RPMI7951 (cell line): ENCODE results near the gene NFIC. TPM values are rescaled to one million over a fixed set of nuclear protein-coding genes. Genes with fewer than 3 reads are reported as not detected.
"Not testable (repeated sequence)": the region's sequence is repeated elsewhere in the genome, so short reads cannot be mapped to it uniquely, and the experiment has no call there.

Experiments
- DNase-seq: peaks from one replicate; pipeline ENCODE4 v3.0.0-alpha.2; 2012; ENCODE audit warnings: low read depth
- total RNA-seq: library from RNA; depleted of rRNA; stranded (reverse); fragments of >200 nt; shearing (Covaris generic); gene quantifications from 2 replicates; pipeline ENCODE4 v1.2.3, GENCODE V29; 2014

Gene NFIC
- total RNA-seq, 1 experiment from 2014 or later = 20.9 TPM

GRCh38 chr19:3372413-3372812 is 6.0 kb downstream of the NFIC start:
- no peak for DNase-seq

GRCh38 chr19:3373971-3374368 is 7.6 kb downstream of the NFIC start:
- DNase-seq = no peak

DNA sequence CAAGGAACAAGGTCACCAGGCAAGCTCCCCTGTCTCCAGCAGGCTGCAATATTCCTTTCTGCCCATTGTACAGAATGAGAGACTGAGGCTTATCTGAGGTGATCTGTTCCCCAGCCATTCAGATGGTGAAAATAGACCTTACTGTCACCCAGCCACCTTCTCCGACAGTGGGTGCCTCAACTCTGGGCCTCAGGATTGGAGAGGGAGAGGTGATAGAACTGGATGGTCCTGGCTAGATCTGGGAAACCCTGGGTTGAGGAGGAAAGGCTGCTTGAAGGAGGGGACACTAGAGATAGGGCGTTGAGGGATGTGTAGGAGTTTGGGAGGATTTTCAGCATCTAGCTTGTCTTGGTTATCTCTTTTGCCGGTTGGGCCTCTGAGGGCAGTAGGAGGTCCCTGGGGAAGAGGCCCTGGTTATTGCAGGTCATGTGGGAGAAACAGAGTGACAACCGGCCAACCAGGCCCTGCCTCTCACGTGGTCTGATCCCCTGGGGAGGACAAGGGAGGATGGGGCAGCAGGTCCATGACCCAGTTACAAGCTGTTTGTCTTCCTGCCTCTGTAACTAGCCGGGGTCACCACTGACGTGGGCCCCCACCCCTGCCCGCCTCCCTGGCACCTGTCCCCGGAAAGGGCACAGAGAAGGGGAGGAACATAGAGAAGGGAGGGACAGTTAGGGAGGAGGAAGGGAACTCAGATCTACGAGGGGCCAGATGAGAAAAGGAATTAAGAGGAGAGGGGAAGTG is 8.2 kb downstream of the NFIC start:
- peak; percentile 39 for DNase-seq

DNA sequence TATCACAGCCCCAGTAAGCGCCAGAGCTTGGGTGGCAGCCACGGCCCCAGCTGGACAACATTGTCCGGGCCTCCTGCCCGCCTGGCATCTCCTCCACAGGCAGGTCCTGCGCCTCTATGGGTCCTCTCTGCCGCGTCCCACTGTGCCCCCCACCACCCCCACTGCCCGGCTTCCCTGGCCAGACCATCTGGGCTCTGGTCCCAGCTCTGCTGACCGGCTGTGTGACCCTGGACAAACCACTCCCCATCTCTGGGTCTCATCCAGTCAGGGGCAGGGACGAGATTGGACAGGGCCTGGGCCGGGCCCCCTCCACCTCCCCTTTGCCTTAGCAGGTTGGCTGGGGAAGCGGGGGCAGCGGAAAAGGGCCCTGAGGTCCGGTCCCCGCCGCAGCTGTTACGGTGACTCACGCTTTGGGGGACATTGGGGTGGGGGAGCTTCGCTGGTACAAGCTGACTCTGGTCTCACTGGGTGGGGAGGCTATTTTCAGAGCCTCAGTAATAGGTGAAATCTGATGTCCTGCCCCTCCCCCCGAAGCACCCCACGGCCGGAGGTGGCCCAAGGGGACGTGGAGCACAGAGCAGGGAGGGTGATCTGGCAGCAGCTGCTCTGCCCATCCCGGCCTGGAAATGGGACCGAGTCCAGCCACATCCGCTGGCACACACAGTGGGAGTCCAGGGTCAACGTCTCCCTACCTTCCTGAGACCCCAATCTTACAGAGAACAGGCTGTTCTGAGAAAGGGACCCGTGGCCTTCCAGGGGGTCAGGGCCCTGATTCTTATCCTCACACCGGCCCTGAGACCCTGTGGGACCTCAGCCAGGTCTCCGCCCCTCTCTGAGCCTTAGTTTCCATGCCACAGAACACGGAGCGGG is 9.1 kb downstream of the NFIC start:
- DNase-seq = peak; percentile 98

DNA sequence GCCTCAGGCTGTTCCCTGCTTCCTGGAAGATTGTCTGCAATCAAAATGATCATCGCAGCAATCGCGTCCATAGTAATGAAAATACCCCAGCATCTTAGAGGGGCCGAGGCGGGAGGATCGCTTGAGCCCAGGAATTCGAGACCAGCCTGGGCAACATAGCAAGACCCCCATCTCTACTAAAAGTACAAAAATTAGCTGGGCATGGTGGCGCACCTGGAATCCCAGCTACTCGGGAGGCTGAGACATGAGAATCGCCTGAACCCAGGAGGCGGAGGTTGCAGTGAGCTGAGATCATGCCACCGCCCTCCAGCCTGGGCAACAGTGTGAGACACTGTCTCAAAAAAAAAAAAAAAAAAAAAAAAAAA is 9.7 kb downstream of the NFIC start:
- not testable (repeated sequence) for DNase-seq

DNA sequence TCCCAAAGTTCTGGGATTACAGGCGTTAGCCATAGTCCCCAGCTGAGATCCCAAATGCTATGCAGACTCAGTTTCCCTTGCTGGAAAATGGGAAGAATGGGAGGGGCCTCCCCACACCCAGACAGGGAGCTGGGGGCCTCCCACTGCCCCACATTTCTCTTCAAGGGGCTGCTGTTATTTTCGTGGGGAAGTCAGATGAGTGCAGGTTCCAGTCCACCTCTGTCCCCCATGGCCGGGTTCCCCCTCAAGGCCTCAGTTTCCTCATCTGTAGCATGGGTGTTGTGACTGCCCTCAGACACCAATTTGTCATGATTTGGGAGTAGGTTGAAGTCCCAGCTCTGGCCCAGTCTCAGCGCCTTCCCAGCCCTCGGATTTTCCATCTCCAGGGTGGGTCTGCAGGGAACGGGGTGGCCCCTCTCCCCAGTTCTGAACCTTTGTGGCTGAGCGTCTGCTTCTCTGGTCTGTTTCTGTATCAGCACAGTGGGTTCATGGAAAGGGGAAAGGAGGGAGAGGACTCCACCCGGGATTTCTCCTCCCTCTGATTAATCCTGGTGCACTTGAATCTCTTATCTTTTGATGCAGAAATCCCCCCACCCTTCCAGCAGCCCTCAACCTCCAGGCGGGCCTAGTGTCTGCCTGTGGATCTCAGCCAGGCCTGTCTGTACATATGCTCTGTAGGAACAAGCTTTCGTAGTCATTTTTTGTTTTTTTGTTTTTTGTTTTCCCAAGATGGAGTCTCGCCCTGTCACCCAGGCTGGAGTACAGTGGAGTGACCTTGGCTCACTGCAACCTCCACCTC is 12.2 kb downstream of the NFIC start:
- no peak for DNase-seq

GRCh38 chr19:3380829-3381228 is 14.4 kb downstream of the NFIC start:
- no peak for DNase-seq

- no peak for DNase-seq
These were observed 15.5 kb downstream of the NFIC start for GRCh38 chr19:3381701-3382372.

GRCh38 chr19:3382460-3383100 is 16.2 kb downstream of the NFIC start:
- no peak for DNase-seq

GRCh38 chr19:3383121-3383722 is 16.8 kb downstream of the NFIC start:
- DNase-seq = no peak

GRCh38 chr19:3386447-3387234 is 20.3 kb downstream of the NFIC start:
- no peak for DNase-seq

DNA sequence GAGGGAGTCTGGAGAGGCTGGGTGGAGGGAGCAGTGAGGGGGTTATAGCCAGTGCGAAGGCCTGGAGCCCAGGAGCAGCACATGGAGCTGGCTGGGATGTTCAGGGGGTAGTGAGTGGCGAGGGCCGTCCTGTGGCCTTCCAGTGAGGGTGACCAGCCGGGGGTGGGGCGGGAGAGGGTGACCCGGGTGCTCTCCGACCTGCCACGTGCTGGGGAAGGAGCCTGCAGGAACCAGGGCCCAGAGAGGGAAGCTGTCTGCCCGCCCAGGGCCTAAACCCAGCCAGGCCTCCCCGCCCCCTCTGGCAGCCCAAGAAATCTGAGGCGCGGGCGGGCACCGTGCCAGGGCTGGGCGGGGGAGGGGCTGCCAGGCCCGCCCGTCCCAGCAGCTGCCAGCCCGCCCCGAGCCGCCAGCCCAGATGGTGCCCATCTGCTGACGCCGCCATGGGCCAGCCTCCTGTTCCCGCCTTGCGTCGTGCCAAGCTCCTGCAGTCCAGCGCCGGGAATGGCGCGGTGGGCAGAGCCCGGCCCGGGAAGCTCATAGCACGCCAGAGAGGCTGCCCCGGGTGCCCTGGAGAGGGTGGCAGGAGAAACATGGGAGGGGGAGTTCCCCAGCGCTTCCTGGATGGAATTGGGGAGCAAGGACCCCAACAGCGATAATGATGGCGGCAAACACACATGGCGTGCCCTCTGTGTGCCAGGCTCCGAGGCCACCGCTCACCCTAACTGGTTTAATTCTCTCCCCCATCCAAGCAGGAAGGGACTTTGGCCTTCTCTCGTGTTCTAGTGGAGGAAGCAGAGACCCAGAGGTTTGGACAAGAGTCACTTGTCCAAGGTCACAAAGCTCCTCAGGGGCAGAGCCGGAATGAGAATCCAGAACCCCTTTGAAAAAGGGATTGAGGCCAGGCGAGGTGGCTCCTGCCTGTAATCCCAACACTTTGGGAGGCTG is 21.5 kb downstream of the NFIC start:
- no peak for DNase-seq

- no peak for DNase-seq
These were observed 23.0 kb downstream of the NFIC start for GRCh38 chr19:3389446-3389778.

- DNase-seq = no peak
These were observed 23.5 kb downstream of the NFIC start for GRCh38 chr19:3389876-3390371.

DNA sequence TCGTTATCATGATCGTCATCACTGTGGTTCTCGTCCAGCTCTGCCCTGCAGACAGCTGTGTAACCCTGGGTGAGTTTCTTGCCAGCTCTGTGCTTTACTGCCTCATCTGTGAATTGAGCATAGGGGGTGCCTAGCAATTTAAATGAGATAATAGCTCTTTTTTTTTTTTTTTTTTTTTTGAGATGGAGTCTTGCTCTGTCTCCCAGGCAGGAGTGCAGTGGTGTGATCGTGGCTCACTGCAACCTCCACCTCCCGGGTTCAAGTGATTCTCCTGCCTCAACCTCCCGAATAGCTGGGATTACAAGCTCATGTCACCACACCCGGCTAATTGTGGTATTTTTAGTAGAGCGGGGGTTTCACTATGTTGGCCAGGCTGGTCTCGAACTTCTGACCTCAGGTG is 25.5 kb downstream of the NFIC start:
- not testable (repeated sequence) for DNase-seq

- DNase-seq = no peak
These were observed 26.1 kb downstream of the NFIC start for GRCh38 chr19:3392480-3392879.

DNA sequence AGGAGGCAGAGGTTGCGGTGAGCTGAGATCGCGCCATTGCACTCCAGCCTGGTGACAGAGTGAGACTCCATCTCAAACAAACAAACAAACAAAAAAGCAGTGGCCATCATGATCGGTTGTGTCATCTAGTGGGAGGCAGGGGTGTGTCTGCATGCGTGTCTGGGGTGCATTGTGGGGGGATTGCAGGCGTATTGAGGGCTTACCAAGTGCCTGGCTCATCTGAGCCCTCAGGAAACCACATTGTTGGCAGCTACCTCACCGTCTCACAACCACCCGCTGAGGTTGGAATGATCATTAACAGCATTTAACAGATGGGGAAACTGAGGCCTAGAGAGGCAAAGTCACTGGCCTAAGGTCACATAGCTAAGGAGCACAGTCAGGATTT is 30.5 kb downstream of the NFIC start:
- DNase-seq = no peak

DNA sequence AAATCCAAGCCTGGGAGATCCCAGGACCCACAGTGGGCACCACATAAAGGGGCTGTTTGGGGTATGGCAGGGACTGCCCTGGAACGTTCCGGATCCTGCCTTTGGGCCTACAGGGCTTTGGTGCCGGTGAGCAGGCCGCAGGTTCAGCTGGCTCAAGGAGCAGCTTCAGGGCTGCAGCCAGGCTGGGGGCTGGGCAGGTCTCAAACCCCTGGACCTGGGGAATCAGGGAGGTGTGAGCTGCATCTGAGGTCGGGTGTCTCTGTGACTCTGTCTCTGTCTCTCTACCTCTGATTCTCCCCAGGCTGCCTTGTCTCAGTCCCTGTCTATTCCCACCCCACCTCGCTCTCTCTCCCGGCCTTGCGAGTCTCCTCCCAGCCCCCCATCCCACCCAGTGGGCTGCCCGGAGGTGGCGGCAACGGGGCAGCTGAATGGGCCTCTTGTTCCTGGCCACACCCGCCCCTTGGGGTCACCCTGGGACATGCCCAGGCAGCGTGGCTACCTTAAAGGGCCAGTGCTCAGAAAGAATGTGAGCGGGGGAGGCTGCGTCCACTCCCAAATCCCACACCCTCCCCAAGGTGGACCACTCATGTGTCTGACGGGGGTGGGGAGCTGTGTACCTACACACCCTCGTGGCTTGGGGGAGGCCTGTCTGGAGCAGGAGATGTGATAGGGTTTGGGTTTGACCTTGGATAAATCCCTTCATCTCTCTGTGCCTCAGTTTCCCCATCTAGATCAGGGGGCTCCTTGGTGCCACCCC is 31.1 kb downstream of the NFIC start:
- peak; percentile 49 for DNase-seq
